DND-41 (cell line): ENCODE measurements around the gene CCDC3.

ENCODE experiments used
- ATAC-seq: fragments of 200-7000 bp; cut with Tn5 transposase; 3 replicates; pipeline ENCODE4 v1.9.1; 2021; ENCODE audit warnings: low read depth; ENCODE audit not compliant: insufficient read depth
- DNase-seq: peaks from one replicate; pipeline ENCODE4 v3.0.0-alpha.2; 2020
- H2AFZ ChIP-seq: 2 replicates; pipeline ENCODE4 v1.6.0; 2012; ENCODE audit warnings: low read depth, low read length
- H3K27ac ChIP-seq: 2 replicates; pipeline ENCODE4 v1.5.1; 2012; ENCODE audit warnings: low read length, inconsistent platforms
- H3K27me3 ChIP-seq: fragments of 200-600 bp; sonication (generic); 2 replicates; pipeline ENCODE4 v1.6.0; 2012; ENCODE audit warnings: low read length, mild to moderate bottlenecking, inconsistent platforms; ENCODE audit not compliant: insufficient read depth, poor library complexity
- H3K36me3 ChIP-seq: 2 replicates; pipeline ENCODE4 v1.5.1; 2012; ENCODE audit warnings: low read length, inconsistent platforms; ENCODE audit not compliant: insufficient read depth
- H3K4me1 ChIP-seq: 2 replicates; pipeline ENCODE4 v1.5.1; 2012; ENCODE audit warnings: mild to moderate bottlenecking, low read length; ENCODE audit not compliant: insufficient read depth
- H3K4me2 ChIP-seq: 2 replicates; pipeline ENCODE4 v1.6.0; 2012; ENCODE audit warnings: mild to moderate bottlenecking, moderate library complexity, low read length, inconsistent platforms; ENCODE audit not compliant: insufficient read depth
- H3K4me3 ChIP-seq, 2 experiments: fragments of 200-600 bp in 1 of 2; shearing (Covaris generic) in 1 of 2; 2 replicates each; pipeline ENCODE4 v1.5.1; 2012 to 2016; ENCODE audit warnings: inconsistent platforms in 2 of 2, low read length in 2 of 2, mild to moderate bottlenecking in 2 of 2, low read depth in 1 of 2, moderate library complexity in 1 of 2
- H3K79me2 ChIP-seq: 2 replicates; pipeline ENCODE4 v1.6.0; 2012; ENCODE audit warnings: low read length, inconsistent platforms; ENCODE audit not compliant: insufficient read depth
- H3K9ac ChIP-seq: 2 replicates; pipeline ENCODE4 v1.6.0; 2012; ENCODE audit warnings: low read depth, mild to moderate bottlenecking, inconsistent platforms, low read length, moderate library complexity
- H3K9me3 ChIP-seq: 2 replicates; pipeline ENCODE4 v1.5.1; 2012; ENCODE audit warnings: low read length, moderate library complexity, mild to moderate bottlenecking, inconsistent platforms; ENCODE audit not compliant: insufficient read depth, severe bottlenecking
- H4K20me1 ChIP-seq: 2 replicates; pipeline ENCODE4 v1.6.0; 2012; ENCODE audit warnings: low read length; ENCODE audit not compliant: insufficient read depth
- EZH2 ChIP-seq: IDR thresholded peaks from 3 replicates; pipeline ENCODE4 v1.6.1; 2012; ENCODE audit warnings: borderline replicate concordance, low read depth, mild to moderate bottlenecking, moderate library complexity, low read length, inconsistent platforms; ENCODE audit not compliant: severe bottlenecking
- TF ChIP-seq, protein P1 (sequence below): IDR thresholded peaks from 2 replicates; pipeline ENCODE4 v1.5.1; 2012; ENCODE audit warnings: borderline replicate concordance, low read length, moderate library complexity, mild to moderate bottlenecking; ENCODE audit not compliant: poor library complexity, severe bottlenecking; ENCODE audit errors: extremely low read depth

The CCDC3 gene

DNA sequence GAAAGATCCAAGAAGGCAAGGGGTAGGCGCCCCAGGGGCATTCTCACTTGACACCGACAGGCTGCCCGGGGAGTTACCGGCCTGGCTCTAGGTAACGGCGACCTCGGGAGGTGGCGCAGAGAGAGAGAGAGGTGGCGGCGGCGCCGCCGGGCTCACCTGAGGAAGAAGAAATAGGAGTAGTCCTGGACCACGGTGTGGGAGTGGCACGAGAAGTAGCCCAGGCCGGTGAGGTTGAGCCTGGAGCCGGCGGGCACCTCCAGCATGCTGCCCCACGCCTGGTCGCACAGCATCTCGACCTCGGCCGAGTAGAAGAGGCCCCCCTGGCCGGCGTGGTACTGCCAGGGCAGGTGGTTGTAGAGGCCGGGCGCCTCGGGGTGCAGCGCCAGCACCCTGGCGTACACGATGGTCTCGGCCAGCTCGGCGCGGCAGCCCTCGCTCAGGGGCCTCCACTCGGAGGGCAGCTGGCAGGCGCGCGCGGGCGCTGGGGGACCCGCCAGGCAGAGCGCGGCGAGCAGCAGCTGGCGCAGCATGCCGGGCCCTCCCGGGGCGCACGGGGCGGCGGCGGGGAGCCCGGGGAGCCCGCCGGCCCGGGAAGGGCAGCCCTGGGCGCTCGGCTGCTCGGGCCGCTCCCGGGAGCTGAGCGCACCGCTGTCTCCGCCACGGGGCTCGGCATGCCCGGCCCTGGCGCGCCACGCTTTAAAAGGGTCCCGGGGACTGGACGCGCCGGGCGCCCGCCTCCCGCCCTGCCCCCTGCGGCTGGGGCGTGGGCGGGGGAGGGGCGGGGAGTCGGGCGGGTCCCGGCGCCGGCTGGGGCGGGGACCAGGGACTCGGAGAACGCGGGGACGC lies at the start of gene CCDC3:
Gene CCDC3 (minus strand): TSS at position 673 of the 846 bp plus-strand sequence. CDS start 143 bp downstream, at position 530.
- H3K27ac ChIP-seq = no peak within 1 kb of the TSS
- H3K27me3 ChIP-seq = no peaks in the 10 kb centered on the region
- H4K20me1 ChIP-seq = no peaks in the 10 kb centered on the region
- TF ChIP-seq EZH2 = no peak
- TF ChIP-seq, protein P1, sequence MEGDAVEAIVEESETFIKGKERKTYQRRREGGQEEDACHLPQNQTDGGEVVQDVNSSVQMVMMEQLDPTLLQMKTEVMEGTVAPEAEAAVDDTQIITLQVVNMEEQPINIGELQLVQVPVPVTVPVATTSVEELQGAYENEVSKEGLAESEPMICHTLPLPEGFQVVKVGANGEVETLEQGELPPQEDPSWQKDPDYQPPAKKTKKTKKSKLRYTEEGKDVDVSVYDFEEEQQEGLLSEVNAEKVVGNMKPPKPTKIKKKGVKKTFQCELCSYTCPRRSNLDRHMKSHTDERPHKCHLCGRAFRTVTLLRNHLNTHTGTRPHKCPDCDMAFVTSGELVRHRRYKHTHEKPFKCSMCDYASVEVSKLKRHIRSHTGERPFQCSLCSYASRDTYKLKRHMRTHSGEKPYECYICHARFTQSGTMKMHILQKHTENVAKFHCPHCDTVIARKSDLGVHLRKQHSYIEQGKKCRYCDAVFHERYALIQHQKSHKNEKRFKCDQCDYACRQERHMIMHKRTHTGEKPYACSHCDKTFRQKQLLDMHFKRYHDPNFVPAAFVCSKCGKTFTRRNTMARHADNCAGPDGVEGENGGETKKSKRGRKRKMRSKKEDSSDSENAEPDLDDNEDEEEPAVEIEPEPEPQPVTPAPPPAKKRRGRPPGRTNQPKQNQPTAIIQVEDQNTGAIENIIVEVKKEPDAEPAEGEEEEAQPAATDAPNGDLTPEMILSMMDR = no peak
- no peaks in the 10 kb centered on the region for H3K9me3 ChIP-seq
- H3K4me2 ChIP-seq = no peak within 1 kb of the TSS
- ATAC-seq (no peak), DNase-seq (no peak)
- H3K9ac ChIP-seq = no peak within 1 kb of the TSS
- no peak within 1 kb of the TSS for H3K4me3 ChIP-seq
- H3K79me2 ChIP-seq = no peaks in the 10 kb centered on the region
- H3K36me3 ChIP-seq = no peaks in the 10 kb centered on the region
- H2AFZ ChIP-seq = no peak within 1 kb of the TSS
- H3K4me1 ChIP-seq = no peaks in the 10 kb centered on the region

DNA sequence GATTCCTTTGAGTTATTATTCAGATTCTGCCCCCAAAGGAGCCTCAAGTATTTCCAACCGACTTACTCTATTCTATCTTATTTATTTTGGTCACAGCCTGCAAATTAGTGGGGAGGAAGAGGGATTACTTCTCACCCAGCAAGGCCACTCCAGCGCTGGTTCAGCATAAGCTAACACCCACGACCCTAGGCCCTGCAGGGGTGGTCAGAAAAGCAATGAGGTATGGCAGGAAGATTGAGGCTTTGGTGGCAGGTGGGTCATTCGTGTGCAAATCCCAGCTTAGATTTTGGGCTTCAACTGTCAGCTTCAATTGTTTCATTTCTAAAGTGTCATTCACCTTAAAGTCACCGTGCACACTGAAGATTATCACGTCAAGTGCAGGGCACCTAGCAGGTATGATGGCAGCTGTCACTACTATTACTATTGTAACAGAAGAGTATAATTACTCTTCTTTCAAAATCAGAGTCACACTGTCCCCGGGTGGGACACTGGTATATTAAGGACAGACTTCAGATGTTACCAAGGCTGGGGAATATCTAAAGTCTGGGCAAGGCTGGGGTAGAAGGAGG lies 49.7 kb upstream of the CCDC3 start:
- DNase-seq = no peak
- no peak for TF ChIP-seq EZH2
- TF ChIP-seq, protein P1 = no peak
- ATAC-seq = no peak
- Histone ChIP-seq H3K36me3 (no peaks in the 10 kb centered on the region), H3K4me1 (no peaks in the 10 kb centered on the region), H3K9me3 (no peaks in the 10 kb centered on the region), H3K27ac (no peak overlapping the region), H3K4me3 (no peak overlapping the region), H3K79me2 (no peaks in the 10 kb centered on the region), H3K27me3 (no peaks in the 10 kb centered on the region), H3K4me2 (no peak overlapping the region), H3K9ac (no peak overlapping the region), H2AFZ (no peak overlapping the region), H4K20me1 (no peaks in the 10 kb centered on the region)

- H3K4me2 ChIP-seq = no peak overlapping the region
- no peak for ATAC-seq
Measured at GRCh38 chr10:13049774-13050420, 48.4 kb upstream of the CCDC3 start.

More at GRCh38 chr10:13049774-13050420, 48.4 kb upstream of the CCDC3 start:
- TF ChIP-seq, protein P1 = no peak
- no peak for TF ChIP-seq EZH2
- no peak overlapping the region for H3K4me3 ChIP-seq
- no peaks in the 10 kb centered on the region for H3K4me1 ChIP-seq
- H4K20me1 ChIP-seq = no peaks in the 10 kb centered on the region
- no peaks in the 10 kb centered on the region for H3K9me3 ChIP-seq
- no peak overlapping the region for H3K27ac ChIP-seq
- H3K9ac ChIP-seq = no peak overlapping the region
- no peak for DNase-seq
- no peaks in the 10 kb centered on the region for H3K27me3 ChIP-seq
- H2AFZ ChIP-seq = no peak overlapping the region
- no peaks in the 10 kb centered on the region for H3K36me3 ChIP-seq
- no peaks in the 10 kb centered on the region for H3K79me2 ChIP-seq
